ENCODE measurements around the gene PUS1.
"Not testable (repeated sequence)": the region's sequence is repeated elsewhere in the genome, so short reads cannot be mapped to it uniquely, and the experiment has no call there.

PUS1 gene

DNA sequence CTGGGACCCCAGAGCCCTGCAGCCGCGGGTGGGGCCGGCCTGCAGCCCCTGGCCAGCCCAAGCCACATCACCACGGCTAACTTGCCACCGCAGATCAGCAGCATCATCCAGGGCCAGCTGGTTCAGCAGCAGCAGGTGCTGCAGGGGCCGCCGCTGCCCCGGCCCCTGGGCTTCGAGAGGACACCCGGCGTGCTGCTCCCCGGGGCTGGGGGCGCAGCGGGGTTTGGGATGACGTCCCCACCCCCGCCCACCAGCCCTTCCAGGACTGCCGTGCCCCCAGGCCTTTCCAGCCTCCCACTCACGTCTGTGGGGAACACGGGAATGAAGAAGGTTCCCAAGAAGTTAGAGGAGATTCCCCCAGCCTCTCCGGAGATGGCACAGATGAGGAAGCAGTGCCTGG is 32.3 kb downstream of the PUS1 start:
- DNase-seq (ENCODE audit: low spot score) = not testable (repeated sequence)

DNA sequence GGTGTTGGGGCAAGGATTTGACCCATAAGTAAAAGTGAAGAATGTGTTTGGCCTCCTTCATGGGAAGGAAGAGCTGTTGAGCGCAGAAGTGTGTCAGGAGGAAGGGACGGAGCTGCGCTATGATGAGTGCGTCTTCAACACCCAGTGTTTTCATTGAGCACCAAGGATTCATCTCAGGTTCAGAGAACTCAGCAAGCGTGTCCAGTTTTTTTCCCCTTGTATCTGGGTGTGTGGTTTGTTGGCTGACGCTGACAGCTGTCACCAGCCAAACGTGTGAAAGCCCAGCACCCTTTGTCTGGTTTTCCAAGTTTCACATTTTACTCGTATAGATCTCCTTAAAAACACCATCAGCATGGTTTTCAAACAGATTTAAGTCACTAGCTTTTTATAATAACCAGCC is 33.0 kb downstream of the PUS1 start:
- no peak for DNase-seq (ENCODE audit: low spot score)

- DNase-seq (ENCODE audit: low spot score) = no peak
Observed at GRCh38 chr12:131963381-131963780, 34.3 kb downstream of the PUS1 start.

- DNase-seq (ENCODE audit: low spot score) = no peak
Observed at GRCh38 chr12:131965073-131965472, 36.0 kb downstream of the PUS1 start.

- DNase-seq (ENCODE audit: low spot score) = no peak
Observed at GRCh38 chr12:131971226-131971625, 42.1 kb downstream of the PUS1 start.

- no peak for DNase-seq (ENCODE audit: low spot score)
Observed at GRCh38 chr12:131975228-131975627, 46.2 kb downstream of the PUS1 start.

GRCh38 chr12:131979606-131980005 is 50.5 kb downstream of the PUS1 start:
- no peak for DNase-seq (ENCODE audit: low spot score)

GRCh38 chr12:131980263-131980662 is 51.2 kb downstream of the PUS1 start:
- DNase-seq (ENCODE audit: low spot score) = no peak

DNA sequence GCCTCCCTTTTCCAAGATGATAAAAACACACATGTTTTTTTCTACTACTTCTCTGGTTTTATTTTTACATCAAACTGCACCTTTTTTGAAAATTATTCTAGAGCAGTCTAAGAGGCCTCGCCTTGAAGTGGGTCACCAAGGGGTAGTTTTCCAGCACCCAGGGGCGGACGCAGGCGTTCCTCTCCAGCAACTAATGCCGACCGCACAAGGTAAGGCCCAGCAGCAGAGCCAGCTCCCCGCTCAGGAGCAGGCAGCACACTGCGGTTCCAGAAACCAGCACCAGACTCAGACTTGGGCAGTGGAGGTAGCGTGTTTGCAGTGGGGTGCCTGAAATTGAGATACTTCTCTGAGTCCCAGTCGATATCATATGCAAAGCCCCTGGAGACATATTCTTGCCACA is 52.3 kb downstream of the PUS1 start:
- DNase-seq (ENCODE audit: low spot score) = no peak

GRCh38 chr12:131982041-131982440 is 53.0 kb downstream of the PUS1 start:
- DNase-seq (ENCODE audit: low spot score) = no peak

DNA sequence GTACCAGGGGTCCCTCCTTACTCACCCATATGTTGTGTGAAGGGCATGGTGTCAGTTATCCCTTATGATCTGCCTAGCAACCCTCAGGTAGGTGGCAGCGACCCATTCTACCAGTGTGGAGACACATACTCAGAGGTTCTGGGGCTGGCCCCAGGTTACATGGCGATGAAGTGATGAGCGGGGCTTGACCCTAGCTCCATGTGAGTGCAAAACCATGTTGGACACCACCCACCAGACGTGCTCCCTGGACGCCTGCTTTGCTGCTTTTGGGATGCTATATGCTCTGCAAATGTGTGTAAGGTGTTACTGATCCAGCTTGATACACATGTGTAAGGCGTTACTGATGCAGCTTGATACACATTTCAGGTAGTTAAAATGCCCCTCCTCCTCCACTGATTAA is 54.0 kb downstream of the PUS1 start:
- no peak for DNase-seq (ENCODE audit: low spot score)

DNA sequence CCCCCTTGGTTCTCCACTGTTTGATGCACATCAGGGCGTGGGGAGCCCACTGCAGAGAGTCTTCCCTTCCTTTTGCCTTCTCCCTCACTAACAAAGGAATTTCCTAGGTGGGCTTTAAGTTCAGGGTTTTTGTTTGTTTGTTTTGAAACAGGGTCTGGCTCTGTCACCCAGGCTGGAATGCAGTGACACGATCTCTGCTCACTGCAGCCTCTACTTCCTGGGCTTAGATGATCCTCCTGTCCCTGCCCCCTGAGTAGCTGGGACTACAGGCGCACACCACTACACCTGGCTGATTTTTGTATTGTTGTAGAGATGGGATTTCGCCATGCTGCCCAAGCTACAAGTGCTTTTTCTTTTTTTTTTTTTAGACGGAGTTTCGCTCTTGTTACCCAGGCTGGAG is 54.5 kb downstream of the PUS1 start:
- DNase-seq (ENCODE audit: low spot score) = no peak

- DNase-seq (ENCODE audit: low spot score) = no peak
Observed at GRCh38 chr12:131984334-131984733, 55.3 kb downstream of the PUS1 start.

DNA sequence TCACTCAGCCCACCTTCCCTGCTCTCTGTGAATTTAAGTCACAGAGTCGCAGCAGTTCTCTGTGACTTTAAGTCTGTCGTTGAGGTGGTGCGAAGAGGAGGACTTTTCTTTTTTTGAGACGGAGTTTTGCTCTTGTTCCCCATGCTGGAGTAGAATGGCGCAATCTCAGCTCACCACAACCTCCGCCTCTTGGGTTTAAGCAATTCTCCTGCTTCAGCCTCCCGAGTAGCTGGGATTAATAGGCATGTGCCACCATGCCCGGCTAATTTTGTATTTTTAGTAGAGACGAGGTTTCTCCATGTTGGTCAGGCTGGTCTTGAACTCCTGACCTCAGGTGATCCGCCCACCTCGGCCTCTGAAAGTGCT is 56.4 kb downstream of the PUS1 start:
- DNase-seq (ENCODE audit: low spot score) = not testable (repeated sequence)

DNA sequence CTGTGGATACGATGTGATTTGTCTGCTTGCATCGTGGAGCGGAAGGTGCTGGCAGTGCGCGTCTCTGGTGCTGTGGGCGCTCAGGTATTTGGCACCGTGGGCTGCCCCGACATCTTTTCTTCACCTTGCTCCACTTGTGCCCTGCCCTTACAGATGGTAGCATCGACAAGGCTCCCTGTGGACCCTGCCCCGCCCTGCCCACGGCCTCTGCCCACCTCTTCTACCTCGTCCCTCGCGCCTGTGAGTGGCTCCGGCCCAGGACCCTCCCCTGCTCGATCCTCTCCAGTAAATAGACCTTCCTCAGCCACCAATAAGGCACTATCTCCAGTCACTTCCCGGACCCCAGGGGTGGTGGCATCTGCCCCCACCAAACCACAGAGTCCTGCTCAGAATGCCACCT is 57.3 kb downstream of the PUS1 start:
- DNase-seq (ENCODE audit: low spot score) = no peak

GRCh38 chr12:131986910-131987309 is 57.8 kb downstream of the PUS1 start:
- DNase-seq (ENCODE audit: low spot score) = no peak

DNA sequence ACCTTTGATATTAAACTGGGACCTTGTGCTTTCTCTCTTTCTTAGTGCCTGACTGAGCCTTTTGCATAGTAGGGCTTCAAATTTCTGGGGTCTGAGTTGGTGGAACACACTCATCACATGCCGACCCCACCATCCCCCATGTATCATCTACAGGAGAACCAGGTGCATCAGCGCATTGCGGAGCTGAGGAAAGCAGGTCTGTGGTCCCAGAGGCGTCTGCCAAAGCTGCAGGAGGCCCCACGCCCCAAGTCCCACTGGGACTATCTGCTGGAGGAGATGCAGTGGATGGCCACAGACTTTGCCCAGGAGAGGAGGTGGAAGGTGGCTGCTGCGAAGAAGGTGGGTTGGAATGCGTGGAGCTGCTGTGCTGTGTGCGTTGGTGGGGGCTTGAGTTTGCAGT is 58.5 kb downstream of the PUS1 start:
- DNase-seq (ENCODE audit: low spot score) = no peak

- no peak for DNase-seq (ENCODE audit: low spot score)
Observed at GRCh38 chr12:131988054-131988796, 59.1 kb downstream of the PUS1 start.

GRCh38 chr12:131989021-131989420 is 59.9 kb downstream of the PUS1 start:
- DNase-seq (ENCODE audit: low spot score) = no peak

DNA sequence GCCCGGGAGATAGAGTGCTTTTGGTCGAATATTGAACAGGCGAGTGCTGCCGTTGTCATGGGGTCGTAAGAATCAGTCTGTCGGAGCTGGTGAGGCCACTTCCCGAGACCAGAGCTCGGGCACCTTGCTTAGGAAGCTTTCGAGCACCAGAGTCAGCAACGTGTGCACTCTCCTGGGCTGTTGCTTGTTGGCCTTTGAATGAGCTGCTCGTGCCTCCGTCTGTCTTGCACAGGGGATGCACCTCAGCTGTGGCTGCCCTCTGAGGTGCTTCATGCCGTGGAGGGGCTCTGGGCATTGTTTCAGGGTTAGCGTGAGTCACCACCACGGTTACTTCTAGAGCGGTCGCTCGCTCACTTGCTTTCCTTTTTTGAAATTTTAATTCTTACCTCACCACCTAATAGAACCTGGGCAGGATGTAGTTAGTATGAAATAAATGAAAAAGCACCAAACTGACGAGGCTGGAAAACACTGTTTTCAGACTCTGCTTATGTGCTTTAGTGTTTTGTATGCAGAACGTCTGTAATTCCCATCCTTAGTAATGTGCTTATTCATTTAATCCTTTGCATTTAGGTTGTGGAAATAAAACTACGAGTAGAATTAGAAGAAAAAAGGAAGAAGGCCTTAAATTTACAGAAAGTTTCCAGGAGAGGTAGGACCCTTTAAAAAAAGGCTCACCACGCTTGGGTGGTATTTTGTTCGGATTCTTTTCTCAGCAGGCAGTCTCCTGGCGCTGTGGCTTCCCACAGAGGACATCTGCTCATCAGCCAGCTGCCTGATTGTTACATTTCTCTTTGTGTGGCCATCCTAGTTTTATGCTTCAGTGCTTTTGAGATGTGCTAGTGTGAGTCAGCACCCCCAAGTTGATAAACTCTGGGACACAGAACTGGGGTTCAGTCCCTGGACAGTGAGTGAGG is 61.2 kb downstream of the PUS1 start:
- DNase-seq (ENCODE audit: low spot score) = no peak

DNA sequence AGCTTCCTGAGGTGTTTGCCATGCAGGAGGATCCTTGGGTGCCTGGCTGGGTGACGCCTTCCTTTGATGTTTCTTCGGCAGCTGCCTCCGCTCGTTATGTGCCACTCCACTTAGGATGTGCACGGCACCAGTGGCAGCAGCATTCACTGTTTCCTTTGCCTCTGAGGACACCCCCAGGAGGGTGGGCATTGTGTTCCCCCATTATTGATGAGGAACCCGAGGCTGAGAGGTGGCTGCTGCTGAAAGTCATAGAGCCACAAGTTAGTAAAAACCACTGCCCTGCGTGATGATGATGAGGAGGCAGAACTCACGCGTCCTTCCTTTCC is 61.9 kb downstream of the PUS1 start:
- no peak for DNase-seq (ENCODE audit: low spot score)

DNA sequence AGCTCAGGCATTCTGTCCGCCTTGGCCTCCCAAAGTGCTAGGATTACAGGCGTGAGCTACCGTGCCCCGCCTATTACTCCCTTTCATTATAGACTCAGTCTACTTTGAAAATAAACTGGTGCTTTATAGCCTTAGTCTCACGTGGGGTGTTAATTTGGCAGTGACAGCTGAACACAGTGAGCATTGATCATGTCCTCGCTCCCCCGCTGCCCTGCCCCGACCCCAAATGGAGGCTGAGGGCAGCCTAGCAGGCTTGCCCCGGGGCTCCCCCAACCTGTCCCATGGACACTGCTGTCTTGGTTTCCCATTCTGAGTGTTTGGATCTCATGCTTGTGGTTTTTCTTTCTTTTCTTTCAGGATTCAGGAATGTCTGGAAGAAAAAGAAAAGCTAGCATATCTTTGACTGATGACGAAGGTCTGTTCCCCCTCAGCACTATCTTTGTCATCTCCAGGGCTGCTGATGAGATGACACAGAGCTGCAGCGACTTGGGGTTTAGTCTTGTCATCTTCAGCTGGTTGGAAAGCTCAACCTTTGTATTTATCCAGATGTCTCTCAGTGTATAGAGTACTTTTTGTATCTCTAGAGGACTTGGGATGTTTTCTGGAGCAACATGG is 62.8 kb downstream of the PUS1 start:
- DNase-seq (ENCODE audit: low spot score) = no peak

GRCh38 chr12:131994589-131994988 is 65.5 kb downstream of the PUS1 start:
- DNase-seq (ENCODE audit: low spot score) = no peak

Data from kidney capillary endothelial cell (primary cell).